ENCODE results near the gene YWHAB.
"Not testable (repeated sequence)": the region's sequence is repeated elsewhere in the genome, so short reads cannot be mapped to it uniquely, and the experiment has no call there.

YWHAB gene

DNA sequence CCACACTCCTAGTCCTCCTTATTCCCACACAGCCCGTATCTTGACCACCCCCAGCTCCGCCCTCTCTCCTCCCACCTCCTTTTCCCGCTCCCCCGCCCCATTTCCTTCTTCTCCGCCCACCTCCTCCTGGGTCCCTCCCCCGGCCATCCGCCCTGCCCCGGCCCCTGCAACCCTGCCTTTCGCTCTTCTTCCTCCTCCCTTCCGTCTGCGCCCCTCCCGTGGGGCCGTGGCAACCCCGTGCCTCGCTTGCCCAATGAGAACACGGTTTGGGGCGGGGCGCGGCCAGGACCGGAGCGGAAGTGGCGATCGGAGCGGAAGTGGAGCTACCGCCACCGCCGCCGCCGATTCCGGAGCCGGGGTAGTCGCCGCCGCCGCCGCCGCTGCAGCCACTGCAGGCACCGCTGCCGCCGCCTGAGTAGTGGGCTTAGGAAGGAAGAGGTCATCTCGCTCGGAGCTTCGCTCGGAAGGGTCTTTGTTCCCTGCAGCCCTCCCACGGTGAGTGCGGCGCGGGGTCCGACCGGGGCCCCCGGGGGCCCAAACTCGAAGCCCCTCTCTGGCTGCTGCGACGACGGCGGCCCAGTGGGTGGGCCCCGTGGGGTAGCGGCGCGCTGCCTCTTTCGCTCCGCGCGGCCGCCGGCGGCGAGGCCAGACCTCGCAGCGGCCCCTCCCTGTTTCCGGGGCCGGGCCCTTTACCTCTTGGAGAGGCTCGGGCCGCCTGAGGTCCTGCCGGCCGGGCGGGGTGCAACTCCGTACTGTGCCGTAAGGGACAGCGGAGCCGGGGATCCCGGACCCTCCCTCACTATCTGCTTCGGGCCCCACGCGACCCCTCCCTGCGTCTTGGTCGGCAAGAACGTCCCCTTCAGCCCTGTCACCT is at the start of gene YWHAB:
Gene YWHAB, plus strand, starts transcription at position 314 of the 874 bp plus-strand sequence. CDS start 15,829 bp downstream, outside the sequence.
- DNase-seq (ENCODE audit: low read depth), result peak; percentile 99

DNA sequence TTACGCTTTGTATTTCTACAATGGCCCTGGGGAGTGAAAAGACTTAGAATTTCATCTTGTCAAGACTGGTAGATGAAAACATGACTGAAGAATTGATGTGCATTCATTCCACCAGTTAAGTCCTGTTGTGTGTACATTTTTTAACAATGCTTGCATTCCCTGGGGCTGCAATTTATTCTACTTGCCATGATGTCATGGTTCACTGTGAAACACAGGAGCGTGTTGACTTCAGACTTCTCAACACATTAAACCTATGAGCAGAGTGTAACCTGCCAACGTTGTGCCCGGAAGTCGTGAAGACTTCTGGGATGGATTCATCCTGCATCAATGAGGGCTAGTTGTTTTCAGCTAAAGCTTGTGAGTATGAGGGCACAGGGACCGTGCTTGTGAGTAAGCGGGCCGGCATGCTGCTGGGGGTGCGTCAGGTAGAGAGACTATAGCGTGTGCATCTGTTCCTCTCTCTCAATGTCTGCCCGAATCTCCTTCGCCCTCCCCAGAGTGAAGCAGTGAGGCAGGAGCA is 48.8 kb upstream of the YWHAB start:
- no peak for DNase-seq (ENCODE audit: low read depth)

DNA sequence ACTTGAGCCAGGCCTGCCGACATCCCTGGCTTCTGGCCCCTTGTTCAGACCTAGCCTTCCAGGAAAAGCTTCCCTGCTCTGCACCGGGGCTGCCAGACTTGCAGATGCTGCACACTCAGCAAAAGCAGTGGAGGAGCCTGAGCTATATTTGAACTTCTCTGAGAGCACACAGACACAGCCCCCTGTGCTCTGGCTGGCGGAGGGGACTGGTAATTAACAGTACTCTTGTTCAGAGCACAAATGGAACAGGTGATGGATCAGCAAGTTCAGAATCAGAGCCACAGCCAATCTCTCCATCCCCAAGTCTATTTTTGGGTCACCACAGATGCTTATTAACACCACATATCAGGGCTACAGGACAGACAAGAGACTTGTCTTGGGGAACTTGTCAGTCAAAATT is 47.6 kb upstream of the YWHAB start:
- no peak for DNase-seq (ENCODE audit: low read depth)

DNA sequence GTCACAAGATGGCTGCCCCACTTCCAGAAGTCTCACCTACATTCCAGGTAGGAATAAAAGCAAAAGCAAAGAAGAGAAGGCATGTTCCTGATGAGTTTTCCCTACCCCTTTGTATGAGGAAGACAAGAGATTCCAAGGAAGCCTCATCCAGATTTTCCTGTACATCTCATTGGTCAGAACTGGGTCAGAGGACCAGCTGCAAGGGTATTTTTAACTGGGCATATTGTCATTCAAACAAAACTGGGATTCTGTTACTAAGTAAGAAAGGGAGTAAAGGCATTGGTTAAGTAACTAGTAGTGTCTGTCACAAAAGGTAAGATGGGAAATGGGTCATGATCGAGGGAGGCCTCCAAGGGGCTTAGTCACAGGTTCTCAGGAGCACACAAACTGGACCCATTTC is 47.0 kb upstream of the YWHAB start:
- no peak for DNase-seq (ENCODE audit: low read depth)

DNA sequence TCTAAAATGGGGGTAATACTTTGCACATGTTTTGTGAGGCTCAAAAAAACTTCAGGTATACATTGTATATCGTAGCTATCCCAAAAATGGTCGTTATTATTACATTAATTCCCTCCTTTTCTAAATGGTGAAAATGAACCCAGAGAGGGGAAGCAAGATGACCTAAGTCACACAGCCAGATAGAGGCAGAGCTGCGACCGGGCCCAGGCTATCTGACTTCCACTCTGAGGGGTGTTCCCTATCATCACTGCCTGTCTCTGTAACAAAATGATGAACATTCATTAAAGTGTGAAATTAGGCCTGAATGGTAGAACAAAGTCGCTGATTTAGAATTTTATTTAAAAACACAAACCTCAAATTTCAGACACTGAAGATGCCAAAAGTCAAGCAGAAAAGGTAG is 46.0 kb upstream of the YWHAB start:
- no peak for DNase-seq (ENCODE audit: low read depth)

DNA sequence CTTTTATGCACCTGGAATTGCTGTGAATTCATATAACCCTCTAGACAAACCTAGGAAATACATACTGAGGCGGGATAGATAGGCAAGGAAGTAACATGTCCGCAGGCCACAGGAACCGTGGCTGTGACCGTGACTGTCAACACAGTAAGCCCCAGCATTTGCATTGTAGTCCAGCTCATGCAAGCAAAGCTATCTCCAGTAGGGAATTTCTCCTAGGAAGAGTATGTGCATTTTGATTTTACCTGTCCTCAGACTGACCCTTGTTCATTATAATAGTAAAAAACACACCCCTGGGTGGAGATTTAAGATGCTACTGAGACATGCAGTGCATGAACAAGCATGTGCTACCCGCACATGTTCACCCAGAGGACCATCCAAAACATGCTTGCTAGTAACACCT is 44.7 kb upstream of the YWHAB start:
- no peak for DNase-seq (ENCODE audit: low read depth)

DNA sequence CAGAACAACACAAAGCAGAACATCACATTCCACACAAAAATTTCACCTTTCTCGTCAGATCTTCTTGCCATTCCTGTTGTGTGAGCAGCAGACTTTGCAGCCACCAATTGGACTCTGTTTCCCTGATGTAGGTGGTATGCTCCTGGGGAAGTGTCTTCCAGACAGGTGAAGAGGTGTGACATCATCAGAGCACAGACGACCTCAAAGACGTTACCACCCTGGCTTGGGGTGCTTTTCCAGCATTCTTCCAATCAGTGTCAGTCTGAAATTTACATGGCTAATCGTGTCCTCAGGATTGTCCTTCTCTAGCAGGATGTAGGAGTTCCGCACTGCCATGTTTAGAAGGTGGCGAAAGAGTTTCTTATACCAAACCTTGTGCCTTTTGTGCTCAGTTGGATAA is 43.5 kb upstream of the YWHAB start:
- DNase-seq (ENCODE audit: low read depth), result no peak

DNA sequence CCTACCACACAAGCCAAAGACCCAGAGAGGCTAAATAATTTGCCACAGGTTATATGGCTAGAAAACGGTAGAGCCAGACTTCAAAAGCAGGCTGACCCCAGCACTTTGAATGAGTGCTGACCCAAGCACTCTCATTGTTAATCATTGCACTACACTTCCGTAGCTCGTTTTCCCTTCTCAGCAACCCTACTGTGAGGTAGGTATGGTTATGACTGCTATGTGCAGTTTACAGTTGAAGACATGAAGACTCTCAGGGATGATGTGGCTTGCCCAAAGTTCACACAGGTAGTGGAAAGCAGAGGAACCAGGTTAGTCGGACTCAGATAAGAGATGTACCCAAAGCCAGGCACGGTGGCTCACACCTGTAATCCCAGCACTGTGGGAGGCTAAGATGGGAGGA is 41.6 kb upstream of the YWHAB start:
- no peak for DNase-seq (ENCODE audit: low read depth)

DNA sequence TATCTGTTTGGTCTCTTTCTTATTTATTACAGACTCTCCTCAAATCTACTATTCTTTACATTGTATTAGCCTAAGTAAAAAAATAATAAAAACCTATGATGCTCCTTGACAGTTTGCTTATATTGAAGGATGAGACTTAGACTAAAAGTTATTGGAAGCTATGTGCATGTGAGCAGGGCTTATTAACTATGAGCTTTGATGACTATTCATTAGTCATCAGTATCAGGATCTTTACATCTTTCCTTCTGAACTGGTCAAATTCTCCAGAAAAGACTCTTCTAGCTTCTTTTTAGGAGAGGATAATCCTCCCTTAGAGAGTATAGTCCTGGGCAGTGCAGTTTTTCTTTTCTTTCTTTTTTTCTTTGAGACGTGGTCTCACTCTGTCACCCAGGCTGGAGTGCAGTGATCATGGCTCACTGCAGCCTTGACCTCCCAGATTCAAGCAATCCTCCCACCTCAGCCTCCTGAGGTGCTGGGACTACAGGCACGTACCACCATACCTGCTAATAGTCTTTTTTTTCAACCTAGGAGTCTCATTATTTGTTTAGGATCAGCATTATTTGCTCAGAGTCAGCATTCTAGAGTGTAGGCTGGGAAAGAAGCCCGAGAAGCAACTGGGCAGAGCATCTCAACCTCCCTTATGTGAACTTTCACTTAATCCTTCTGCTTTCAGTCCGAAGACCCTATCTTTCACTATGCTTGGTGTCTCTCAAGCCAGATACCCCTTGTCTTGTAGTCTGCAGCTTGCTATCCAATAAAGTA is 37.1 kb upstream of the YWHAB start:
- no peak for DNase-seq (ENCODE audit: low read depth)

DNA sequence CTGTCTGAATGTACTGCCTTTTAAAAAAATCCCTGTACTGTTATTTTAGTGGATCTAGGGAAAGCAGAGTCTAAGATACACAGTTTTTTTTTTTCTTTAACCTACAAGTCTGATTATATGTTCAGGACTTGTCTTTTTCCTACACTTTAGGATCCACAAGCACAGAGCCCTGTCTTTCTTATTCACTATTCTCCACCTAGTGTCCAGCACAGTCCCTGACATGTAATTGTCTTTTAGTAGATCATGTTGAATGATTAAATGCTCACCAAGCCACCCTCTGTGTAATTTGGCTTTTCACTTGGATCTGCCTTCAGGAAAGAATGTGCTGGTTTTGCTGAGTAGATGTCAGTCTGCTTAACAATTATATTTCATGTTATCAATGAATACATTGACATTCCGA is 35.8 kb upstream of the YWHAB start:
- no peak for DNase-seq (ENCODE audit: low read depth)

DNA sequence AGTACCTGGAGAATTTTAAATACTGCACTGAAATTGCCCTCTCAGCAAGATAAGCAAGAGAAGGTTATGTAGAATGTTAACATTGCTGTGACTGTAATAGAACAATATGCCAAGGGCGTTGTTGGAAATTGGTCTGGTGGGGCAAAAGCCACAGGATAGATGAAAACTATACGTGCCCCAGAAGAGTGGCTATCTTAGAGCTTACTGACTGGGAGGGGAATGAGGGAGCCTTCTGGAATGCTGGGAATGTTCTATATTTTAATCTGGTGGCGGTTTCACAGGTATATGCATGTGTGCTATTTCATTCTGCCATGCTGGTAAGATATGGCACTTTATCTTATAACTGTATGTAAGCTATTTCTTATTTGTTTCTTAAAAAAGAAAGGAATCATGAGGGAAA is 35.2 kb upstream of the YWHAB start:
- DNase-seq (ENCODE audit: low read depth), result no peak

DNA sequence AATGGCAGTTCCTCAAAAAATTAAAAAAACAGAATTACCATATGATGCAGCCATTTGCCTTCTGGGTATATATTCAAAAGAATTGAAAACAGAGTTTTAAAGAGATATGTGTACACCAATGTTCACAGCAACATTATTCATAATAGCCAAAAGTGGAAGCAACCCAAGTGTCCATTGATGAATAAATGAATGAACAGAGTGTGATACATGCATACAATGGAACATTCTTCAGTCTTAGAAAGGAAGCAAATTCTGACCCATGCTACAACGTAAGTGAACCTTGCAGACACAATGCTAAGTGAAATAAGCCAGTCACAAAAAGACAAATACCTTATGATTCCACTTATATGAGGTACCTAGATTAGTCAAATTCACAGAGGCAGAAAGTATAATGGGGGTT is 34.7 kb upstream of the YWHAB start:
- DNase-seq (ENCODE audit: low read depth), result no peak

DNA sequence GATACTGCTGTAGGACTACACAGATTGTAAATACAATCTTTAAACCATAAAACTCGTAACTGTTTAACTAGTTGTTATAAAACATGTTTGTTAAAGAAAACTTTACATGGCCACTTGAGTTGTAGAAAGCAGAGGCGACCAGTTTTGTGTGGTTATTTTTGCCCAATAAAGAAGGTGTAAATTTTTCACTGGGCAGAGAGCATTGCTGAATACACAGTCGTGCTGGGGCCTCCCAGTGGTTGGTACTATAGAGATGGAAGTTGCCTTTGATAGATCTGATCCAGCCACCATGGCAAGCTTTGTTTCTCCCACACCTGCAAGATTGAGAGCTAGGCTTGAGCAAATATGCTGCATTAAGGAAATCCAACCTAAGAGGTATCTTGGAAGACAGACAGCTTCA is 34.0 kb upstream of the YWHAB start:
- DNase-seq (ENCODE audit: low read depth), result no peak

DNA sequence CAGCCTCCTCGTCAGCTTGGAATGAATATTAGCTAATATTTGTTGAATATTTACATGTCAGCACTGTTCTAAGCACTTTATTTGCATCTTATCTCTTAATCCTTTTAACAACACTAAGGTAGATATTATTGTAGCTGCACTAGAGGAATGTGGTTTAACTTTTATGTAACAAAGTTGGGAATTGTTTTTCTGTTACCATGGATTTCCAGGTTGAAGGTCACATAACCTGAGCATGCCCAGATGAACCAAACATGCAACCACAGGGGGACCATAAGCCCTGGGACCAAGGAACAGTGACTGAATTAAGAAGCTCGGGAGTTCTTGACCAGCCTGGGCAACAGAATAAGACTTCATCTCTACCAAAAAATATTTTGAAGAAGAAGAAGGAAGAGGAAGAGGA is 29.1 kb upstream of the YWHAB start:
- no peak for DNase-seq (ENCODE audit: low read depth)

DNA sequence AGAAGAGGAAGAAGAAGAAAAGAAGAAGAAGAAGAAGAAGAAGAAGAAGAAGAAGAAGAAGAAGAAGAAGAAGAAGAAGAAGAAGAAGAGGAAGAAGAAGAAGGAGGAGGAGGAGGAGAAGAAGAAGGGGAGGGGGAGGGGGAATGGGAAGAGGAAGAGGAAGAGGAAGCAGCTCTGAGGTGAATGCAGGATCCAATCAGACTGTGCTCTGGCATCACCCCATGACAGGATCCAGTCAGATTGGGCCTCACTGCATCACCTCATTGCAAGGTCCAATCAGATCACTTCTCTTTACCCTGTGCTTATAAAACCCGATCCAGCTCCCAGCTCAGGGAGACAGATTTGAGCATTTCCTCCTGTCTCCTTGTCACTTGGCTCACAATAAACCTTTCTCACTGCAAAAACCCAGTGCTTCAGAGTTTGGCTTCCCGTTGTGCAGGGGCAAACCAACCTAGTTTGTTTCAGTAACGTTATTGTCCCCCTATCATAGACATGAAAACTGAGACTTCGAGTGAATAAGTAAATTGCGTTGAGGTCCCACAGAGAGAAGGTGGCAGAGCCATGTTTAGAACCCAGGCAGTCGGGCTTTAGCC is 28.6 kb upstream of the YWHAB start:
- DNase-seq (ENCODE audit: low read depth), result no peak

DNA sequence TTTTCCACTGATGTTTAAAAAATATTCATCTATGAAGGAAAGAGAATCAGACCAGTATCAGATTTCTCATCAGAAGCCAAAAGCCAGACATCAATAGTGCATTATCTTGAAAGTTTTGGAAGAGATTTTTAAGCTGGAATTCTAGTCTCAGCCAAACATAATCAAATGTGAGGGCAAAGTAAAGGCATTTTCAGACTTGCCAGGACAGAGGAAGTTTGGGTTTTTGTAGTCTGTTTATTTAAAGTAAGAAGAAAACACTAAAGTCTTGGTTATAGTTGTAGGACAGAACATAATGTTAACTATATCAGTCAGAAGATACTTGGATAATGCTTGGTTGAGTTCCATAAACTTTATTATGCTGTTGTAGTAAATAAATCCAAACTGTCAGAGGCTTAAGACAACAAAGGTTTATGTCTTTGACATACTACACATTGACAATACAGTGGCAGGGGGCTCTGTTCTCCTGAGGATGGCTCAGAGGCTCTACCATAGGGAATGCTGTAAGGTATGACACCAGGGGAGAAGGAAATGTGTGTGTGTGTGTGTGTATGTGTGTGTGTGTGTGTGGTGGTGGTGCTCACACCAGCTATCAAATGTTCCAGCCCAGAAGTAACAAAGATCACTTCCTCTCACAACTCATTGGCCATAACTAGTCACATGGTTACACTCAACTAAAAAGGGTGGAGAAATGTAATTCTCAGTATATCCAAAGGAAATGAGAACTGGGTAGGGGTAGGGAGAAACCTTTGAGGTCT is 26.7 kb upstream of the YWHAB start:
- no peak for DNase-seq (ENCODE audit: low read depth)

DNA sequence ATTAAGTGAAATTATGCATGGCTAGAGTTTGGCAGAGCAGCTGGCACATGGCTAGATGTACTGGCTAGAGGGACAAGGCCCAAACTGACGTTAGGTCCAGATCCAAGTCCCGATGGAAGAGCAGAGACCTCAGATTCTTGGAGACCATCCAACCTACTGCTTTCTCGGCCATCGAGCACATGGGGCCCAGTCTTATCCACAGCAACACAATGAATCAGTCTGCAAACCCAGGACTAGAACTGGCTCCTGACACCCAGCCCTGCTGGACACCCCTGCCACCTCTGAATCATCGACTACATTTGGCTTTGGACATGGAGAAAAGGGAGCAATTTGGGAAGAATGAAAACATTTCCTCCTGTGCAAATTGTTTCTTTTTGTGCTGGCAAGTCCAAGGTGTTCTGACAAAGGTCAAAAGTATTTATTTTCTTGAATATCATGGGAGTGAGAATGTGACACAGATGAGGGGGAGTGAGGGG is 23.9 kb upstream of the YWHAB start:
- no peak for DNase-seq (ENCODE audit: low read depth)

DNA sequence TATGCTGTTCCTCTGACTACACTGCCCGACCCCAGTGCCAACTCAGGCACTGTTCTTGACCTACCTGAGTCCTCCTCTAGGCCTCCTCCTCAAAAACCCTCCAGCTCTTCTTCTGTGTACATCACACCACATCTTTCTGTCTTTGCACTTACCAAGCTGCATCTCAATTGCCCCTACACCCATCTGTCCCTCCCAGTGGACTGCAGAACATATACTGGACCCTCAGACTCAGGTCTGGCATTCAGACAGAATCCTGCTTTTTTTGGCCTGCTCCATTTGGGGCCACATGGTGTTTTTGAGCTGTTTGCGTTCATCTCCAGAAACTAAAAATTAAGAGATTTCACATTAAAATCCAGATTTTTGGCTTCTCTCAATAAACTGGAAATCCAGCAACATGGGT is 23.2 kb upstream of the YWHAB start:
- no peak for DNase-seq (ENCODE audit: low read depth)

DNA sequence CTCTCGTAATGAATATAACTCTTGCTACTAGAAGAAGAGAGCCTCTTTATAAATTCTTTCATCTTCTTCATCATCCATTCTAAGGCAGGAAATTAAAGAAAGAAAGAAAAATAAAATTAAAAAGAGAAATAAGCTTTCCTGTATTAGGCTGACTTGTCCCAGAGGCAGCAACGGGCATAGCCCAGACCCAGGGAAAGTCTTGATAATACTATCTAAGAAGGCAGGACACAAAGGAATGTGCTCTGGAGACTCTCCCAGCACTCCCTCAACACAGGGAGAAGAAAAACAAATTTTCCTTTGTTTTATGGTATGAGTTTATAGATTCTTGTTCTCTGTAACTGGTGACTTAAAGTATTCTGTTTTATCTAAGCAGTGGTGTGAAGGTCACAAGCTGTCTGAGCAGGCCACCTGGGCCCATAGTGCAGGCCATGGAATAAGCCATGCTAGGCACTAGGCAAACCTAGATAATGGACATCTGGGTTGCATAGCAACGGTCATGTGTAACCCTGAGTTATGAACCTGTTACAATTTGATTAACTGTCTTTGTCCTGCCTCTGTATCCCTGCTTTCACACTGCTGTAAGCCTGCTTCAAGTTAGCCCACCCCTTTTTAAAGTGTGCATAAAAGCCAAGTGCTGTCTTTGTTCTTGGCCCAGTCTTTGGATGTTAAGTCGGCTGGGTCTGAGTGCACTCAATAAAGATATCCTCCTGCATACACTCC is 22.0 kb upstream of the YWHAB start:
- not testable (repeated sequence) for DNase-seq (ENCODE audit: low read depth)

DNA sequence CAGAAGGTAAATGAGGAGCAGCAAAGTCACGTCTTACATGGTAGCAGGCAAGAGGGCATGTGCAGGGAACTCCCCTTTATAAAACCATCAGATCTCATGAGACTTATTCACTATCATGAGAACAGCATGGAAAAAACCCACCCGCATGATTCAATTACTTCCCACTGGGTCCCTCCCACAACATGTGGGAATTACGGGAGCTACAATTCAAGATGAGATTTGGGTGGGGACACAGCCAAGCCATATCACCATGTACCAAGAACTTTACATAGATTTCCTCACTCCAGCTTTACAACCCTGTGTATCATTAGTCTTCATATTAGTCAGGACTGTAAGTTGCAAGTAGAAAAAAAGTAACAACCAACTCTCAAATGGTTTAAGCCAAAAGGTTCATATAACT is 21.0 kb upstream of the YWHAB start:
- not testable (repeated sequence) for DNase-seq (ENCODE audit: low read depth)

DNA sequence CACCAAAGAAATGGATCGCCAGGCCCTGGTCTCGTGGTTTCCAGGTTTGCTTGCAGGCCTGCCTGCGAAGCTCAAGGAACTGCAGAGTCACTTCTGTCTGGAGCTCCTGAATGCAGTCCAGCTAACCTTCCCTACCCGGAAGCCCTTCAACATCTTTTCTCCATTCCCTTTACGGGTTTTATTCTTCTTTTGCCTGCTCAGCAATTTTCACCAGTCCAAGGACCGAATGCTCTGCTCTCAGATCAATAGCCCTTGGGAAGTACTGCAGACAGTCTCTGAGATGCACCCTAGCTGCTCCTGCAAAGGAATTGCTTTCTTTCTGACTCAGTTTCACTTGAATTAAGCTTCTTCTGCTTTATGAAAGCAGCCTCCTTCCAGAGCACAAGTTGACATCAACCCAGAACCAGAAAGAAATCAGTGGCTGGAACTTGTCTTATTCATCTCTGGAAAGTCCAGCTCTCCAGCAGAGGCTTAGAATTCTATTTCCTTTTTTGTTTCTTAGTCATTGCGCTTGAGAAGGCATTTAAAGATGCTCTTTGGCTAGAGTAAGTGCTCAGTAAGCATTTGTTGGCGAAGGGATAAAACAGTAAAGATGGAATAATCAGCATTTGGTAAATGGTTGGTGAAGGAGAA is 18.7 kb upstream of the YWHAB start:
- DNase-seq (ENCODE audit: low read depth), result no peak

All from activated T-cell treated with anti-CD3 and anti-CD28 coated beads for 24 hours (primary cell).